ENCODE results near the gene ALDH3B1.
"Not testable (repeated sequence)": the region's sequence is repeated elsewhere in the genome, so short reads cannot be mapped to it uniquely, and the experiment has no call there.

ALDH3B1 gene

GRCh38 chr11:67983951-67984350 lies 26.2 kb upstream of the ALDH3B1 start:
- H3K27me3 ChIP-seq (replicated peaks; ENCODE audit: control insufficient read depth, insufficient read depth, low read length) = no peaks in the 10 kb centered on the region
- no peak for TF ChIP-seq CTCF (IDR thresholded peaks at IDR 0.05; ENCODE audit: insufficient read depth, low read length, poor library complexity, severe bottlenecking)
- H3K36me3 ChIP-seq (ENCODE audit: control insufficient read depth, insufficient read depth, low read length) = no peaks in the 10 kb centered on the region
- no peak overlapping the region for H3K4me3 ChIP-seq (replicated peaks; ENCODE audit: low read depth, low read length)
- DNase-seq (ENCODE audit: extremely low read depth, insufficient read length) = no peak

- not testable (repeated sequence) for H3K36me3 ChIP-seq (ENCODE audit: control insufficient read depth, insufficient read depth, low read length); DNase-seq (ENCODE audit: extremely low read depth, insufficient read length); H3K4me3 ChIP-seq (replicated peaks; ENCODE audit: low read depth, low read length)
These were observed 24.8 kb upstream of the ALDH3B1 start for GRCh38 chr11:67985302-67985701.

GRCh38 chr11:67990546-67991346 lies 19.4 kb upstream of the ALDH3B1 start:
- not testable (repeated sequence) for H3K4me3 ChIP-seq (replicated peaks; ENCODE audit: low read depth, low read length); H3K36me3 ChIP-seq (ENCODE audit: control insufficient read depth, insufficient read depth, low read length); DNase-seq (ENCODE audit: extremely low read depth, insufficient read length); H3K27me3 ChIP-seq (replicated peaks; ENCODE audit: control insufficient read depth, insufficient read depth, low read length)

More at GRCh38 chr11:67985302-67985701, 24.8 kb upstream of the ALDH3B1 start:
- H3K27me3 ChIP-seq (replicated peaks; ENCODE audit: control insufficient read depth, insufficient read depth, low read length) = not testable (repeated sequence)

- H3K4me3 ChIP-seq (replicated peaks; ENCODE audit: low read depth, low read length); H3K27me3 ChIP-seq (replicated peaks; ENCODE audit: control insufficient read depth, insufficient read depth, low read length); H3K36me3 ChIP-seq (ENCODE audit: control insufficient read depth, insufficient read depth, low read length); DNase-seq (ENCODE audit: extremely low read depth, insufficient read length): not testable (repeated sequence)
These were observed 18.6 kb upstream of the ALDH3B1 start for GRCh38 chr11:67991347-67992121.

- H3K4me3 ChIP-seq (replicated peaks; ENCODE audit: low read depth, low read length); DNase-seq (ENCODE audit: extremely low read depth, insufficient read length); H3K27me3 ChIP-seq (replicated peaks; ENCODE audit: control insufficient read depth, insufficient read depth, low read length): not testable (repeated sequence)
- TF ChIP-seq CTCF (IDR thresholded peaks at IDR 0.05; ENCODE audit: insufficient read depth, low read length, poor library complexity, severe bottlenecking) = peak; percentile 46
- peaks cover 13% of the 10 kb centered on the region for H3K36me3 ChIP-seq (ENCODE audit: control insufficient read depth, insufficient read depth, low read length)
These were observed 16.3 kb upstream of the ALDH3B1 start for GRCh38 chr11:67993821-67994220.

- peaks cover 14% of the 10 kb centered on the region for H3K36me3 ChIP-seq (ENCODE audit: control insufficient read depth, insufficient read depth, low read length)
- not testable (repeated sequence) for H3K27me3 ChIP-seq (replicated peaks; ENCODE audit: control insufficient read depth, insufficient read depth, low read length); DNase-seq (ENCODE audit: extremely low read depth, insufficient read length); H3K4me3 ChIP-seq (replicated peaks; ENCODE audit: low read depth, low read length)
These were observed 15.7 kb upstream of the ALDH3B1 start for GRCh38 chr11:67994387-67994786.

GRCh38 chr11:67995129-67995528 lies 15.0 kb upstream of the ALDH3B1 start:
- H3K27me3 ChIP-seq (replicated peaks; ENCODE audit: control insufficient read depth, insufficient read depth, low read length); H3K4me3 ChIP-seq (replicated peaks; ENCODE audit: low read depth, low read length); DNase-seq (ENCODE audit: extremely low read depth, insufficient read length): not testable (repeated sequence)
- H3K36me3 ChIP-seq (ENCODE audit: control insufficient read depth, insufficient read depth, low read length) = peaks cover 14% of the 10 kb centered on the region

GRCh38 chr11:67995579-67995978 lies 14.5 kb upstream of the ALDH3B1 start:
- not testable (repeated sequence) for DNase-seq (ENCODE audit: extremely low read depth, insufficient read length)
- peaks cover 14% of the 10 kb centered on the region for H3K36me3 ChIP-seq (ENCODE audit: control insufficient read depth, insufficient read depth, low read length)

More at GRCh38 chr11:67995579-67995978, 14.5 kb upstream of the ALDH3B1 start:
- H3K27me3 ChIP-seq (replicated peaks; ENCODE audit: control insufficient read depth, insufficient read depth, low read length); H3K4me3 ChIP-seq (replicated peaks; ENCODE audit: low read depth, low read length): not testable (repeated sequence)
